Stimulated activated CD4-positive, alpha-beta T cell treated with anti-CD3 and anti-CD28 coated beads, Interleukin-4, amount 100 ng/mL, for 4 hours (primary cell): ENCODE measurements around the gene TRAT1.
"Not testable (repeated sequence)": the region's sequence is repeated elsewhere in the genome, so short reads cannot be mapped to it uniquely, and the experiment has no call there.

Experiments used
- DNase-seq, 2 experiments: peaks; one replicate each; pipeline ENCODE4 v3.0.0-alpha.2; 2020

TRAT1 gene

DNA sequence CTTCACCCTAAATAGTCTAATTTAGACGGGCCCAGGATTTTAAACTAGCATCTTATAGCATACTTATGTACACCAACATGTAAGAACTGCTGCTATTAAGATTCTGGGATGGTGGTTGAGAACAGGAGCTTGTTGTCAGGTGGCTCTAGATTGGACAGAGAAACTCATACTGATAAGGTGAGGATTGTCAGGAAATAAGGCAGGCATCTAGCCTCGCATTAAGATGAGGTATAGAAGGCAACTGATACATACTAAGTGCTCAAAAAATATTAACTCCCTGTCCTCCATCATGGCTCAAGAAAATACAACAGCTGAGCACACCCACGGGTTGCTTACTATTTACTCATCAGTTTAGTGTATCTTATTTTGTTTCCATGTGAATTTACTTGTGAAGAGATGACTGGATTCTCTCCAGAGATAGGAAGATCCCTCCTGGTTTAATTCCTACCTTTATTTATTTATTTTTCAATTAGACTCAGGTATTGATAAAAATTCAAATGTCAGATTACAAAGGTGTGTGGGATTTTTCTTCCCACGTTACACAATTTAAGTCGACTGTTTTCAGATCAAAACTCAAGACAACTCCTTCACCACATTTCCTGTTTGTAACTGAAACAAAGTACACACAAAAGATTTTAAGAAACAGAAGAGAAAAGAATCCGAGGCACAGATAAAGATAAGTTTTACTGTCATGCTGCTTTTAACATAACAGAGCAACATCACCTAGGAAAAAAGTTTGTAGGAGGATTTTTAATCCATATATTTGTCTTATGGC, at the start of gene TRAT1:
TRAT1 (plus strand) TSS at position 664 of the 775 bp plus-strand sequence. CDS start 142 bp downstream, outside the sequence.
- no peak for DNase-seq

DNA sequence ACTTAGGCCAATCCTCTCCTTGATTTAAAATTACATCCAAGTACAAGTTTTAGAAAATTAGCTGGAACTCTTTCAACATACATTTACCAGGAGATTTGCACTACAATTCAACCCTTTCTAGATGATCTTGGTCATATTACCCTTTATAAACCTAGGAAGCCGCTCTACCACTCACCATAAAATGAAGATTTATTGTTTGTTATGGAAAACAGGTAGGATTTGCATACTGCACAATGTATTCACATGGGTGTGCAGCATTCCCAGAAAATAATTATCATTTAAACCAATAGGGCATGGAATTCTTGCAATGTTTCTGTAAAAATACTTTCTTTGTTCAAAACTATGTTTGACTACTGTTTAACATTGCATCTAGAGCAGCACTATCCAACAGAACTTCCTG, 46.9 kb upstream of the TRAT1 start:
- no peak for DNase-seq

GRCh38 chr3:108779496-108779895, 43.1 kb upstream of the TRAT1 start:
- no peak for DNase-seq

DNA sequence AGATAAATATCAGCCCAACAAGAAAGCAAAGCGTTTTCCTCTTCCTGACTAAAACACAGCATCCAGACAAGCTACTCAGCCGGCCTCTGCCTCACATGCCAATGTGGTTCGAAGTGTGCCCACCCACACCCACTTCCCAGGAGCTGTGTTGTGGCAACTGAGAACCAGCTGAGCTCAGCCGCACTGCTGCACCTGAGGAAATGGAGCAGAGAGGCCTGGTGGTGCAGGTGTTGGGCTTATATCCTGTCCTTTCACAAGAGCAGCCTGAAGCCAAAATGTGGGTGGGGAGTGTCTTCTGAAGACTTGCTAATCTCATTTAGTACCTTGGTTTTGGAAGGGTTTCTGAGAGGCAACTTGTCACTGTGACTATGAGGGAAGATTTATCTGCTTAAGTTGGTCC, 42.4 kb upstream of the TRAT1 start:
- DNase-seq: peak; percentile 5 to 32

- DNase-seq: no peak
Measured at GRCh38 chr3:108791473-108791872, 31.1 kb upstream of the TRAT1 start.

DNA sequence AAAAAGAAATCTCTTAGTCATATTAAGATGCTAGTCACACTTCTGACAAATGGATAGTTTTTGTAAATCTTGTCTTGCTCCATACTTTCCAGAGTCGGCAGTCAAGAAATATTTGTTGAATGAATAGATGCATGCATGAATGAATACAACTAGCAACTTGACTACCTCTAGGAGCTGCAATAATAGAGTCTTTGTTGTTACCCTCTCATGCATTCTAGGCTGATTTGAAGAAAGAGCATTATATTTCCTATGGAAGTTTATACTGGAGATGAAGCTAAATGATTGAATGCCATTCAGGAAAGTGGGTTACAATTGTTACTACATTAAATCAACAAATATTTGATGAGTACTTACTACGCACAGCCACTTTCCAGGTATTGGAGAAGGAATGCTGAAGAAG, 18.1 kb upstream of the TRAT1 start:
- DNase-seq: no peak

GRCh38 chr3:108804966-108805365, 17.6 kb upstream of the TRAT1 start:
- no peak for DNase-seq

GRCh38 chr3:108806316-108806715, 16.3 kb upstream of the TRAT1 start:
- peak in 1 of 2 experiments; percentile 5 for DNase-seq

DNA sequence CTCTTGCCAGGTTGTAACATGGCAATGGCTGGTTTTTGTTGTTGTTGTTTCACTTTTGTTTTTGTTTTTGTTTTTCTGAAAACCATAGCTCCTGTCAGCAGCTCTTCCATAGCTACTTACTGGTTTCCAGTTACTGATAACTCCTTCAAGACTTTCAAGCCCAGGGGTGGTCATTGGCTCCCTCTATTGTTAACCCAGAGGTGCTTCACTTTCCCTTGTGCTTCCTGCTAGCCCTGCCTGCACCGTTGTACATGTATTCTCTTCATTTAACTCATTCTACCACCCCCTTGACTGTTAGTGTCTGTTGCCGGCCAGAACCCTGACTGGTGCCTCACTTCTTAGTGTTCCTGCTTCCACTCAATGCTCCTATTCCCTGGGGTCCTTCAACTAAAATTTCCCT, 4.2 kb upstream of the TRAT1 start:
- peak; percentile 19 to 62 for DNase-seq

- DNase-seq: no peak
Measured at GRCh38 chr3:108820586-108820985, 2.0 kb upstream of the TRAT1 start.

DNA sequence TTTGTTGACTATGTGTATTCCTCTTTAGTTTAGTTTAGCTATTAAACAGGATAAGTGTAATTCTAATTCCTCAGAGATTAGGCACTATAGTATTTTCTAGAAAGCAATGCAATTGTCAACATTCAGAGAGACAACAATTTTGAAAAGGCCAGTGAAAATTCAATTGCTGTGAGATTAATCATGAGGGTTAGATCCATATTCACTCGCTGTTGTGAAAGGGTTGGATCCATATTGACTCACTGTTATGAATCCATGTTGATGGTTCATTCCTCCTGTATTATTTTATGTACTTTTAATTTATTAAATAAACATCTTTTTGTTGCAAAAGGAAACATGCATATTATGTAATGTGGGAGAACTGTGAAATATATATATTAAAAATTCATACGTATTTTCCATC, 641 bp downstream of the TRAT1 start:
- no peak for DNase-seq

DNA sequence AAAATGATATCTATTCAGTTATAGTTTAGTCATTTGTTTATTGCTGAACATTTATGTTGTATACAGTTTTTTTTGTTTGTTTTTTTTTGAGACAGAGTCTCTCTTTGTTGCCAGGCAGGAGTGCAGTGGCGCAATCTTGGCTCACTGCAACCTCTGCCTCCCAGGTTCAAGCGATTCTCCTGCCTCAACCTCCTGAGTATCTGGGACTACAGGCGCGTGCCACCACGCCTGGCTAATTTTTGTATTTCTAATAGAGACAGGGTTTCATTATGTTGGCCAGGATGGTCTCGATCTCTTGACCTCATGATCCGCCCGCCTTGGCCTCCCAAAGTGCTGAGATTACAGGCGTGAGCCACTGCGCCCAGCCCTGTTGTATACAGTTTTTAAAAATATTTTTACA, 1.2 kb downstream of the TRAT1 start:
- DNase-seq: not testable (repeated sequence)

DNA sequence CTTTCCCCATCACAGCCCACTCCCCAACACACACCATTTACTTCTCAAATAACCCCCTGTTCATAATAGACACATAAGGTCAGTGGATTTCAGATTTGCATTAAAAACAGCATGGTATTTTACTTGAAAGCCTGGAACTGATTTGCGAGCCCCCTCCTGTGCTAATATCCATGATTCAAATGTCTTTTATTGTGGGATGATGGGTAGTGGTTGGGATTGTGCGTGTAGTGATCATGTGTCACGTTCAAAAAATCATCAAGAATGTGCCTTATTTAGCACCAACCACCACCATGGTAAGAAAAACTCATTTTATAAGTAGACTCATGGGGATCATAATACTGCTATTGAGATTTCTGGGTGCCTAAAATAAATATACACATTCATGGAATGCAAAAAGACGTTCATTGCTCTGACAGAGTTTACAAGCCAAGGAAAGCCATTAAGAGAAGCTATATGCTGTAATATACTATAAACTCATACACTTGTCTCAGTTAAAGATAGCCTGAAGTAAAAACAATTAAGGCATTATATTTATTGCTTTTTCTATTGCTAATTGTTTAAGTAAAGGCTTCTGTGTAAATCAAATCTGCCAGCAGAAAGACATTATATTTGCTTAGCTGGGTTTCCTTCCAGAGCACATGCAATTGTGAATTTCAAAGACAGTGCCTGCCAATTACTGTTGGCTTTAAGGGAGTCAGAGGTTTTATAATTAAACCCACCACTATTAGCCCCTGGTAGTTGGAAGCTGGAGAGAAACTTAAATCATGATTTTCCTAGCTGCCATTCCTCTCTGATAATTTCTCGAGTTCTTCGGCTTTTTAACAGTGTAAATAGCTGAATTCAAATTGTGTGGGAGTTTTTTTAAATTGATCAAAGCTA, 4.0 kb downstream of the TRAT1 start:
- no peak for DNase-seq

GRCh38 chr3:108830381-108830780, 7.8 kb downstream of the TRAT1 start:
- DNase-seq: no peak

DNA sequence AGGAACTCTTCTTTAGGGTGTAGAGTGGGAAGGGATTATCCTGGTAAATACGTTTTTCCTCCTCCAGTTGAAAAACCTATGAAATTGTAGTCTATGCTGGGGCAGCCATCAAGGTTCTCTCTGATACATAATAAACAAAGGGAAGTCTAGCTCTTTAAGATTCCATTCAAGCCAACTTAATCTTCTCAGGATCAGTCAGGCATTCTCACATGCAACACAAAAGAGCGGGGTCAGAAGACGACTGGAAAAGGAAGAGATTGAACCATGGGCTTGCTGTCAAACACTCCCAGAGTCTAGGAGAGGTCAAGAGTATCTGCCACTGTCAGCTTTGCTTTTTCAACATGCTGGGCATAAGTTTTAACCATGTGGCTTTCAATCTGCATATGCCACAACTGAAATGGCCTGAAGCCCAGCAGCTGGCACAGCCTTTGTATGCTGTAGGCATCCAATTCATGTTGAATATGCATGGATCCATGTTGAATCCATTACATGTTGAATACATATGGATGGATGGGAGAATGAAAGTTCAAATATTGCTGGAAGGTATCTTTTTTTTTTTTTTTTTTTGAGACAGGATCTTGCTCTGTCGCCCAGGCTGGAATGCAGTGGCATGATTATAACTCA, 8.5 kb downstream of the TRAT1 start:
- DNase-seq: no peak

DNA sequence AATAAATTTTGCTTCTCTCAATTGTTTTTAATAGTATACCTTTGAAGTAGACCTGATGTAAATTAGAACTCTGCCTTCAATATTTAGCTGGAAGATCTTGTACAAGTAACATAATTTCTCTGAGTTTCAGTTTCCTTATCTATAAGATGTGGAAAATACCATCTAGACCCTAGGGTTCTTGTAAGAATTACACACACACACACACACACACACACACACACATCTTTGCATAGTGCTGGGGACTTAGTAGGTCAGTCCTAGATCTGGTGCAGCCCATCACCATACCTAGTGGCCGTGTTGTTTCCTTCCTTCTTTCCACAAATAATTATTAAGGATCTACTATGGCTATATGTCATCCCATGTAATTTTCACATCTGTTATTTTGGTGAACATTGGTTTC, 11.0 kb downstream of the TRAT1 start:
- DNase-seq: no peak

DNA sequence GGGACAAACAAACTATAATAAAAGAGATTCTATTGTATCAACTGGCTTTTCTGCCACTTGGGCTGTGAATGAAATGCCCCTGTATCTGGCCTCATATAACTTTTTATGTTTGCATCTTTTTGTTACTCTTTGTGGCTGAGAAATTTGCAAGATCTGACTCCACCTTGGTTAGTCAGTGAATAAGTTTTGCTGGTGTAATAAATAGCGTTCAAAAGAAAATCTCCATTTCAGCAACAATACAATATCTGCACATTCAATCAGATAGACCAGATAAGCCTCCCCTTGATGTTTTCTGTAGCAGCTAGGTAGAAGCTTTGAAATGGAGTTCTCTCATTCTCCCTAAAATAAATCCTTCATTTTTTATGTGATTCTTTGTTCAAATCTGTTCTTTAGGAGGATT, 12.0 kb downstream of the TRAT1 start:
- no peak for DNase-seq

DNA sequence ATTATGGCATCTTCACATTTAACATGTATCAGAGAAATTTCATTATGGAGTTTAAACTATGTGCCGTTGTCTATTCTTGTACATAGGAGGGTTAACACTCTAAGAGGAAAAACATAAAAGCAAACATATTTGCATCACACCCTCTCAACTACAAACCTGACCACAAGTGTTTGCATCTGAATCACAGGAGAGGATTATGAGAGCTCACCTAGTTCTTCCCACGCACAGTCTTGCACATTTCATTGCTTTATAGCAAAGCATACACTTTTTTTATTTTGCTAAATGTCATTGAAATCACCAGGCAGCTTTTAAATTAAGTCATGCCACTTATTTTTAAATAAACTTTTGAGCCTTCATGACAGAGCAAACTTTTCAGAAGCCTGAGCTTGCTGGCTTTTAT, 12.5 kb downstream of the TRAT1 start:
- peak in 1 of 2 experiments; percentile 56 for DNase-seq

DNA sequence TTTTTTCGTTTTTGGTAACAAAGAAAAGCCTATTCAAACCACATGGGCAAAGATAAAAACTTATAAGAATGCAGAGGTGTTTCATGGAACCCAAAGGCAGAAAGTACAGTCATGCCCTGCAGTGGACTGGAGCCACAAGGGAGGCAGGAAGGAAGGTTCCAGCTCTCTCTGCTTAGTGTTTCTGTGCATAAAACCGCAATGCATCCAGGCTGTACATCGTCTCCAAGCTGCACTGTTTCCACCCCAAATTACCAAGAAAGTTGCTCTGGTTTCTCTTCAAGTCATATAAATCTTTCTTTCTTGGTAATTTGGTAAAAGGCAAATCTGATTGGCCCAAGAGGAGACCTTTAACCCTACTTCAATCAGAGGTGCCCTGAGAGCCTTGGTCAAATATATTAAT, 15.8 kb downstream of the TRAT1 start:
- DNase-seq: peak; percentile 27 to 54

DNA sequence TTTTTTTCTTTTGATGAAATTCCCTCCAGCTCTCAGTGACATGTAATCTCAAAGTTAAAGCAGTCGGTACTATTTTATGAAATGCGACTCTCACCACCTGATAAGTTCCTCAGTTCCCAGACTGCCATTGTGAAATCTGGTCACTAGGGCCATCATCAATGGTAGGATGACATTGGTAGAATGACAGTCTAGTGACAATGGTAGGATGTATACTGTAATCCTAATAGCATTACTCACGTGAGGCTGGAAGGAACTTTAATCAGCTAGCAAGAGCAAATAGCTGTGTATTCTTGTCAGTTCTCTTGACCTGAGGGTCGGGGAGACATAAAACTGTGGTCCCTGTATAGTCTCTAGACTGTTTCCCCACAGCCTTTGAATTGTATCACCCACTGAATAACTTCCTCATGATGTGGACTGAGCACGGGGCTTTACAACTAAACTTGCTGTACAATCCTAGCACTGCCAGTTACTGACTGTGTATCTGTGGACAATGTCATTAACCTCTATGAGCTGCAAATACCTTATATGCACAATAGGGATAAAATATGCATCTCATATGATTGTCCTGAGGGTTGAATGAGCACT, 23.2 kb downstream of the TRAT1 start:
- DNase-seq: no peak

DNA sequence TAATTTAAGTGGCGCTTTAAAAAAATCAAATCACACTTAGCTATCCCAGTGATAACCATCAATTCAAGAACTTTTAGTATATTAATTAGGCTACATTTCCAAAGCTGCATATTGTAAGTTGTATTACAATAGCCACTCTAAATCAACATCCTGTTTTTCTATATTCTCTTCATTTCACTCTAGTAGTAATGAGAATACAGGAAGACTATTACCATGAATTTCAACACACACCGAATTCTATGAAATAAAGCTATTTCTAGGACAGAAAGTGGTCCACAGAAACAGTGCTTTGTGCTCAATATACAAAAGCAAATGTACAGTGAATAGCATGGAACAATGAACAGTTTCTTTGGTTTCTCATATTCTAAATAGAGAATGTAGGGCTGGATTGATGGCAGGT, 24.6 kb downstream of the TRAT1 start:
- no peak for DNase-seq

GRCh38 chr3:108849075-108849474, 26.5 kb downstream of the TRAT1 start:
- DNase-seq: no peak

DNA sequence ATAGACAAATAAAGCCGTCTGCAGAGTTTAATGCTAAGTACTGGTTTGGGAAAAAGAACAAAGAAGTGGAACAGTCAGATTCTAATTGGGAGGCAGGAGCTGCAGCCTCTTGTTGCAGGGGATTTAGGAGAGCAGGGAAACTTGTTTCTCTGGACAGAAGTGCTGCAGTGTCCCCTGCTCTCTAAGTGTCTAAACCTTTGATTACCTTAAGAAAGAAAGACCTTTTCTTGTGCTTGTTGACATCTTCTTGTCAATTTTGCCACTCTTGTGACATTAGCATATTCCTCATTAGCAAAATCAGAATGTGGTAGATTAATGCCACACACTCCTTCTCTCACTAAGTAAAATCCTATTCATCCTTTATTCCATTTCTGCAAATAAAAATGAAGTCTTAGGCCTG, 38.8 kb downstream of the TRAT1 start:
- no peak for DNase-seq
